ENCODE results near the gene TTC23.

DNA sequence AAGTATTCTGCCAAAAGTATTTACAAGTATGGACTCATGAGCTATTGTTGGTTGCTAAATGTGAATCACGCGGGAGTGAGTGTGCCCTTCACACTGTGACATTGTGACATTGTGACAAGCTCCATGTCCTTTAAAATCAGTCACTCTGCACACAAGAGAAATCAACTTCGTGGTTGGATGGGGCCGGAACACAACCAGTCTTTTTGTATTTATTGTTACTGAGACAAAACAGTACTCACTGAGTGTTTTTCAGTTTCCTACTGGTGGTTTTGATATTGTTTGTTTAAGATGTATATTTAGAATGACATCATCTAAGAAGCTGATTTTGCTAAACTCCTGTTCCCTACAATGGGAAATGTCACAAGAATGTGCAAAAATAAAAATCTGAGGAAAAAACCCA, 114.2 kb downstream of the TTC23 start:
- no peak for TF ChIP-seq GATA2 (IDR thresholded peaks at IDR 0.05; ENCODE audit: low read depth, low read length)
- TF ChIP-seq GATA3 (IDR thresholded peaks at IDR 0.05; ENCODE audit: low read depth, low read length), result no peak

Measured in SH-SY5Y (cell line).